GM19023 (cell line): ENCODE measurements around the gene STK35.

Experiments used
- ATAC-seq: cut with Tn5 transposase; IDR thresholded peaks from one replicate; pipeline ENCODE4 v1.9.1; 2021; ENCODE audit warnings: mild to moderate bottlenecking, moderate library complexity; ENCODE audit not compliant: unreplicated experiment

STK35 gene

GRCh38 chr20:2101057-2101864, at the start of gene STK35:
Gene STK35, plus strand, starts transcription at chr20:2101827. Its CDS starts 55 bp downstream, at chr20:2101882.
- ATAC-seq, result peak; percentile 49

GRCh38 chr20:2051946-2052345, 49.7 kb upstream of the STK35 start:
- ATAC-seq, result no peak

GRCh38 chr20:2052741-2053140, 48.9 kb upstream of the STK35 start:
- no peak for ATAC-seq

- no peak for ATAC-seq
These were observed 48.0 kb upstream of the STK35 start for GRCh38 chr20:2053615-2054014.

GRCh38 chr20:2054911-2055310, 46.7 kb upstream of the STK35 start:
- ATAC-seq, result no peak

- ATAC-seq, result no peak
These were observed 42.2 kb upstream of the STK35 start for GRCh38 chr20:2059411-2059810.

- ATAC-seq, result no peak
These were observed 36.5 kb upstream of the STK35 start for GRCh38 chr20:2065099-2065498.

- no peak for ATAC-seq
These were observed 35.0 kb upstream of the STK35 start for GRCh38 chr20:2066461-2067122.

GRCh38 chr20:2080532-2081224, 20.9 kb upstream of the STK35 start:
- ATAC-seq, result no peak

GRCh38 chr20:2084703-2085102, 16.9 kb upstream of the STK35 start:
- ATAC-seq, result no peak

- ATAC-seq, result no peak
These were observed 15.2 kb upstream of the STK35 start for GRCh38 chr20:2086177-2086979.

- no peak for ATAC-seq
These were observed 14.6 kb upstream of the STK35 start for GRCh38 chr20:2086980-2087377.

GRCh38 chr20:2088891-2089290, 12.7 kb upstream of the STK35 start:
- ATAC-seq, result no peak

GRCh38 chr20:2089447-2089846, 12.2 kb upstream of the STK35 start:
- ATAC-seq, result no peak

- ATAC-seq, result no peak
These were observed 8.4 kb upstream of the STK35 start for GRCh38 chr20:2093159-2093781.

- no peak for ATAC-seq
These were observed 7.7 kb upstream of the STK35 start for GRCh38 chr20:2093883-2094282.

GRCh38 chr20:2101865-2102584, 398 bp downstream of the STK35 start:
- ATAC-seq, result peak; percentile 87

GRCh38 chr20:2102585-2103460, 1.2 kb downstream of the STK35 start:
- peak; percentile 63 for ATAC-seq
